Ectodermal cell (in vitro differentiated cells): ENCODE data around the gene TDG.

Experiments used
- H3K27ac ChIP-seq: 2 replicates; pipeline ENCODE4 v1.7.0; 2013; ENCODE audit warnings: mild to moderate bottlenecking, low read depth, low read length; ENCODE audit not compliant: insufficient read depth, poor library complexity, severe bottlenecking
- H3K27me3 ChIP-seq: 2 replicates; pipeline ENCODE4 v1.7.0; 2013; ENCODE audit warnings: mild to moderate bottlenecking, low read length; ENCODE audit not compliant: insufficient read depth, control insufficient read depth, poor library complexity, severe bottlenecking
- H3K36me3 ChIP-seq: one replicate; pipeline ENCODE4 v1.7.0; 2013; ENCODE audit warnings: low read length; ENCODE audit not compliant: control insufficient read depth, insufficient read depth
- H3K4me1 ChIP-seq: one replicate; pipeline ENCODE4 v1.7.0; 2013; ENCODE audit warnings: low read length; ENCODE audit not compliant: control insufficient read depth, insufficient read depth
- H3K4me3 ChIP-seq: 2 replicates; pipeline ENCODE4 v1.7.0; 2013; ENCODE audit warnings: low read depth, low read length, control low read depth; ENCODE audit not compliant: insufficient read depth
- H3K9me3 ChIP-seq: 2 replicates; pipeline ENCODE4 v1.7.0; 2013; ENCODE audit warnings: mild to moderate bottlenecking, low read length, moderate library complexity; ENCODE audit not compliant: control insufficient read depth
- whole genome bisulfite sequencing, 2 experiments: methylation state at CpG; one replicate each; pipeline ENCODE4 v1.1.7; 2013; ENCODE audit warnings: missing lambda C conversion rate in 2 of 2; 5-methylcytosine and 5-hydroxymethylcytosine counted together

The TDG gene

GRCh38 chr12:103996595-103996994, 30.9 kb downstream of the TDG start:
- H3K9me3 ChIP-seq = no peaks in the 10 kb centered on the region
- no peaks in the 10 kb centered on the region for H3K27me3 ChIP-seq
- H3K4me1 ChIP-seq = no peaks in the 10 kb centered on the region
- no peak overlapping the region for H3K27ac ChIP-seq
- H3K4me3 ChIP-seq = no peak overlapping the region
- 93 to 96% methylated on average over 5 of the region's 5 CpGs for WGBS, 2 experiments
- no peaks in the 10 kb centered on the region for H3K36me3 ChIP-seq

- no peaks in the 10 kb centered on the region for H3K9me3 ChIP-seq
- no peak overlapping the region for H3K27ac ChIP-seq
- H3K36me3 ChIP-seq = no peaks in the 10 kb centered on the region
- H3K4me1 ChIP-seq = no peaks in the 10 kb centered on the region
- 91 to 92% methylated on average over 16 of the region's 16 CpGs for WGBS, 2 experiments
- H3K27me3 ChIP-seq = no peaks in the 10 kb centered on the region
- H3K4me3 ChIP-seq = no peak overlapping the region
Observed at GRCh38 chr12:103997286-103997900, 31.7 kb downstream of the TDG start.

GRCh38 chr12:103998976-103999375, 33.3 kb downstream of the TDG start:
- 93 to 96% methylated on average over 5 of the region's 5 CpGs for WGBS, 2 experiments
- Histone ChIP-seq H3K4me3 (no peak overlapping the region), H3K9me3 (no peaks in the 10 kb centered on the region), H3K4me1 (no peaks in the 10 kb centered on the region), H3K36me3 (no peaks in the 10 kb centered on the region), H3K27ac (no peak overlapping the region), H3K27me3 (no peaks in the 10 kb centered on the region)

GRCh38 chr12:104000807-104001434, 35.2 kb downstream of the TDG start:
- Histone ChIP-seq H3K27ac (no peak overlapping the region), H3K4me3 (no peak overlapping the region), H3K9me3 (no peaks in the 10 kb centered on the region), H3K36me3 (no peaks in the 10 kb centered on the region), H3K27me3 (no peaks in the 10 kb centered on the region), H3K4me1 (no peaks in the 10 kb centered on the region)
- 84 to 94% methylated on average over 2 to 3 of the region's 3 CpGs for WGBS, 2 experiments

- no peaks in the 10 kb centered on the region for H3K4me1 ChIP-seq
- no peak overlapping the region for H3K27ac ChIP-seq
- WGBS, 2 experiments = 94% methylated on average over 3 of the region's 3 CpGs
- H3K9me3 ChIP-seq = no peaks in the 10 kb centered on the region
- no peaks in the 10 kb centered on the region for H3K36me3 ChIP-seq
- no peaks in the 10 kb centered on the region for H3K27me3 ChIP-seq
- H3K4me3 ChIP-seq = no peak overlapping the region
Observed at GRCh38 chr12:104002686-104003085, 37.0 kb downstream of the TDG start.

- Histone ChIP-seq H3K4me3 (no peak overlapping the region), H3K9me3 (no peaks in the 10 kb centered on the region), H3K36me3 (no peaks in the 10 kb centered on the region), H3K27ac (no peak overlapping the region), H3K4me1 (no peaks in the 10 kb centered on the region), H3K27me3 (no peaks in the 10 kb centered on the region)
- 88 to 100% methylated on average over 2 of the region's 2 CpGs for WGBS, 2 experiments
Observed at GRCh38 chr12:104003596-104003995, 37.9 kb downstream of the TDG start.

- H3K4me3 ChIP-seq = no peak overlapping the region
- no peaks in the 10 kb centered on the region for H3K36me3 ChIP-seq
- 78 to 100% methylated on average over 1 to 3 of the region's 3 CpGs for WGBS, 2 experiments
- no peaks in the 10 kb centered on the region for H3K4me1 ChIP-seq
- no peaks in the 10 kb centered on the region for H3K27me3 ChIP-seq
- no peaks in the 10 kb centered on the region for H3K9me3 ChIP-seq
- H3K27ac ChIP-seq = no peak overlapping the region
Observed at GRCh38 chr12:104006929-104007328, 41.3 kb downstream of the TDG start.

- no peaks in the 10 kb centered on the region for H3K4me1 ChIP-seq
- 91 to 92% methylated on average over 3 to 4 of the region's 4 CpGs for WGBS, 2 experiments
- H3K27ac ChIP-seq = no peak overlapping the region
- no peaks in the 10 kb centered on the region for H3K9me3 ChIP-seq
- H3K36me3 ChIP-seq = no peaks in the 10 kb centered on the region
- H3K4me3 ChIP-seq = no peak overlapping the region
- no peaks in the 10 kb centered on the region for H3K27me3 ChIP-seq
Observed at GRCh38 chr12:104010121-104010520, 44.4 kb downstream of the TDG start.

- Histone ChIP-seq H3K27me3 (no peaks in the 10 kb centered on the region), H3K27ac (no peak overlapping the region), H3K36me3 (no peaks in the 10 kb centered on the region), H3K4me3 (no peak overlapping the region), H3K9me3 (no peaks in the 10 kb centered on the region), H3K4me1 (no peaks in the 10 kb centered on the region)
- 89 to 98% methylated on average over 2 of the region's 2 CpGs for WGBS, 2 experiments
Observed at GRCh38 chr12:104010606-104011169, 45.0 kb downstream of the TDG start.

GRCh38 chr12:104011253-104011652, 45.6 kb downstream of the TDG start:
- WGBS, 2 experiments = 76 to 80% methylated on average over 6 of the region's 6 CpGs
- H3K4me1 ChIP-seq = no peaks in the 10 kb centered on the region
- H3K9me3 ChIP-seq = no peaks in the 10 kb centered on the region
- no peak overlapping the region for H3K4me3 ChIP-seq
- H3K27ac ChIP-seq = no peak overlapping the region
- H3K27me3 ChIP-seq = no peaks in the 10 kb centered on the region
- H3K36me3 ChIP-seq = no peaks in the 10 kb centered on the region
